ENCODE measurements around the gene CCDC142. TPM values are rescaled to one million over a fixed set of nuclear protein-coding genes. Genes with fewer than 3 reads are reported as not detected.
"Not testable (repeated sequence)": the region's sequence is repeated elsewhere in the genome, so short reads cannot be mapped to it uniquely, and the experiment has no call there.

The CCDC142 gene
- total RNA-seq, 1 donor from 2014 or later, result 29.4 TPM

DNA sequence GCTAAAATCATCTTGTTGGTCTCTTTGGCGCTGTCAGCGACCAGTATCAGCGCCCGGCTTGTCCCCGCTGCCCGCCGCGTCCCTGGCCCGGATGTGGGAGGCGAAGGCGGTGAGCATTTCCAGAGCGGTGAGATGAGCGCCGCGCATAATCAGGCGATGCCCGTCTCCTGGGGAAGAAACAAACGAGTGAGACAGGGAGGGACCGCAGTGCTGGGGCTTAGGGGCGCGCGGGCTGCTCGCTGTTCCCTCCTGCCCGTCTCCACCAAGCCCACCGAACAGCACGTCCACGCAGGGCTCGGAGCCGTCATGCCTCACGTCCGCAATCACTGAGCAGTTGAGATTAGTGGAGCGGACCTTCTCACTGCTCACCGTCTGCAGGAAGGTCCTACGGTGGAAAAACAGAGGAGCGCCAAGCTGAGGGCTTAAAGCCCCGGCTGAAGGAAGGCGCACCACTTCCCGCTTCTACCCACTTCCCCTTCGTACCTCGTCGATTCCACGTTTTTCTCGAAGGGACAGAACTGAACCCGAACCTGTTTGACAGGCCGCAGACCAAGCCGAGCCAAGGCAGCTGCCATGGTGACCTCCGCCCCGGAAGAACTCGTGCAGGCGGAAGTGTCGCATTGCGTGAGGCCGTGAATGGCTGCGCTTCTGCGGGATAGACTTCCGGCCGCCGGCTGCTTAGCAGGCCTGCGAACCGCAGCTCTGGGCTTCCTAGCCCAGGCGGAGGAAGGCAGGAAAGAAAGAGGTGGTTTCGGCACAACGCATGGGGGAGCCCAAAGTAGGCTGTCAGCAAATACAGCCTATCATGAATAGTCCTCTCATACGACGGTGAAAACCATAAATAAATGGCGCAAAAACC, 10.5 kb downstream of the CCDC142 start, which contains the start of gene MRPL53:
MRPL53 (minus strand) TSS at position 595 of the 859 bp plus-strand sequence; CDS start at position 575, 20 bp downstream.
- peak; percentile 89 to 94 for DNase-seq (ENCODE audit: low spot score in 2 of 2, unreplicated experiment in 2 of 2)
- Mint-ChIP-seq H3K36me3 (peaks cover 5% of the 10 kb centered on the region), H3K4me3 (peak within 1 kb of the TSS; percentile 94), H3K4me1 (peaks cover 18% of the 10 kb centered on the region), H3K27ac (peak within 1 kb of the TSS; percentile 99), H3K9me3 (no peaks in the 10 kb centered on the region), H3K27me3 (ENCODE audit: low read depth) (no peaks in the 10 kb centered on the region)
- no peak for TF ChIP-seq CTCF (IDR thresholded peaks at IDR 0.05; ENCODE audit: unreplicated experiment)

- Mint-ChIP-seq H3K4me3 (peak overlapping the region; percentile 94), H3K36me3 (peaks cover 2% of the 10 kb centered on the region), H3K27me3 (ENCODE audit: low read depth) (no peaks in the 10 kb centered on the region), H3K4me1 (peaks cover 18% of the 10 kb centered on the region), H3K27ac (peak overlapping the region; percentile 99), H3K9me3 (no peaks in the 10 kb centered on the region)
- no peak for DNase-seq (ENCODE audit: low spot score in 2 of 2, unreplicated experiment in 2 of 2)
- TF ChIP-seq CTCF (IDR thresholded peaks at IDR 0.05; ENCODE audit: unreplicated experiment), result no peak
Observed at GRCh38 chr2:74471332-74472065, 11.3 kb downstream of the CCDC142 start.

DNA sequence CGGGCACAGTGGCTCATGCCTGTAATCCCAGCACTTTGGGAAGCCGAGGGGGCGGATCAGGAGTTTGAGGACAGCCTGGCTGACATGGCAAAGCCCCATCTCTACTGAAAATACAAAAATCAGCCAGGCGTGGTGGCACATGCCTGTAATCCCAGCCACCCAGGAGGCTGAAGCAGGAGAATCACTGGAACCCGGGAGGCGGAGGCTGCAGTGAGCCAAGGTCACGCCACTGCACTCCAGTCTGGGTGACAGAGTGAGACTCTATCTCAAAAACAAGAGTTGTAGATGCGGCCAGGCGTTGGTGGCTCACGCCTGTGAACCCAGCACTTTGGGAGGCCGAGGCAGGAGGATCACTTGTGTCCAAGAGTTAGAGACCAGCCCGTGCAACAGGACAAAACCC, 12.1 kb downstream of the CCDC142 start:
- H3K4me1 Mint-ChIP-seq, result peaks cover 21% of the 10 kb centered on the region
- H3K27ac Mint-ChIP-seq, result peak overlapping the region; percentile 65
- peak overlapping the region; percentile 42 for H3K4me3 Mint-ChIP-seq
- DNase-seq (ENCODE audit: low spot score in 2 of 2, unreplicated experiment in 2 of 2); H3K27me3 Mint-ChIP-seq (ENCODE audit: low read depth); H3K36me3 Mint-ChIP-seq; H3K9me3 Mint-ChIP-seq: not testable (repeated sequence)

DNA sequence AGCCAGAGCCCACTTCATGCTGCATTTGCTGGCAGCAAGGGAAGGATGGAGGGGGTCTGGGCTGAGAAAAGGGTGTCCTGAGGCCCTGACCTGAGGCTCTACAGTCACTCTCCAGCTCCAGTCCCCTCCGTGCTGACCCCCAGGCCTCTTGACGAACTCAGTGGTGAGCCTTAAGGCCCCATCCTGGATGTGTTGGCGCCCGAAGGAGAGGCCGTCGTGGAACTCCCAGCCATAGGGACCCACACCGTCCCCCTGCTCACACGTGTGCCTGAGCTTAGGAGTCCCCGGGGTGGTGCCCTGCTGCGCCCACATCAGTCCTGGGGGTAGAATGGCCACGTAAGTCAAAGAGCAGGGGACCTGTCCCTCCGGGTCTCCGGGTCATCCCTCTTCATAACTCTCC, 18.4 kb downstream of the CCDC142 start:
- TF ChIP-seq CTCF (IDR thresholded peaks at IDR 0.05; ENCODE audit: unreplicated experiment), result no peak
- Mint-ChIP-seq H3K27me3 (ENCODE audit: low read depth) (no peaks in the 10 kb centered on the region), H3K4me1 (peaks cover 23% of the 10 kb centered on the region), H3K4me3 (peak overlapping the region; percentile 95), H3K9me3 (no peaks in the 10 kb centered on the region), H3K27ac (peak overlapping the region; percentile 83), H3K36me3 (no peaks in the 10 kb centered on the region)
- DNase-seq (ENCODE audit: low spot score in 2 of 2, unreplicated experiment in 2 of 2), result no peak

GRCh38 chr2:74462786-74463105, 20.1 kb downstream of the CCDC142 start:
- Mint-ChIP-seq H3K4me3 (peak overlapping the region; percentile 46), H3K27me3 (ENCODE audit: low read depth) (no peaks in the 10 kb centered on the region), H3K36me3 (no peaks in the 10 kb centered on the region), H3K27ac (no peak overlapping the region), H3K4me1 (peaks cover 30% of the 10 kb centered on the region), H3K9me3 (no peaks in the 10 kb centered on the region)
- TF ChIP-seq CTCF (IDR thresholded peaks at IDR 0.05; ENCODE audit: unreplicated experiment), result no peak
- no peak for DNase-seq (ENCODE audit: low spot score in 2 of 2, unreplicated experiment in 2 of 2)

Measured in mesothelial cell of epicardium (in vitro differentiated cells).